ENCODE results near the gene SYNGR4.
"Not testable (repeated sequence)": the region's sequence is repeated elsewhere in the genome, so short reads cannot be mapped to it uniquely, and the experiment has no call there.

Gene SYNGR4

GRCh38 chr19:48363810-48364597 is at the start of gene SYNGR4, which contains the start of gene TMEM143:
TSS of gene SYNGR4 (plus strand) at chr19:48364367. CDS start at chr19:48365843, 1,476 bp downstream.
TSS of gene TMEM143 (minus strand) at chr19:48363940. CDS start at chr19:48363920, 20 bp downstream.
- Histone ChIP-seq H3K27ac (ENCODE audit: low read depth, low read length) (peak within 1 kb of the TSS; percentile 36; the same call in 1 of the 2 replicates), H3K4me1 (ENCODE audit: control insufficient read depth, insufficient read depth, low read length) (peaks cover 6% of the 10 kb centered on the region), H3K36me3 (ENCODE audit: control insufficient read depth, insufficient read depth, low read length) (no peaks in the 10 kb centered on the region), H3K9ac (ENCODE audit: low read length) (peak within 1 kb of the TSS; percentile 81), H3K9me3 (ENCODE audit: control insufficient read depth, insufficient read depth, low read depth, low read length) (no peaks in the 10 kb centered on the region), H3K4me3 (ENCODE audit: low read depth, low read length) (peak within 1 kb of the TSS; percentile 66), H3K27me3 (ENCODE audit: control insufficient read depth, insufficient read depth, low read length) (no peaks in the 10 kb centered on the region)

- Histone ChIP-seq H3K4me1 (ENCODE audit: control insufficient read depth, insufficient read depth, low read length) (peaks cover 19% of the 10 kb centered on the region), H3K9me3 (ENCODE audit: control insufficient read depth, insufficient read depth, low read depth, low read length) (no peaks in the 10 kb centered on the region), H3K4me3 (ENCODE audit: low read depth, low read length) (no peak overlapping the region), H3K27ac (ENCODE audit: low read depth, low read length) (no peak overlapping the region), H3K27me3 (ENCODE audit: control insufficient read depth, insufficient read depth, low read length) (no peaks in the 10 kb centered on the region), H3K36me3 (ENCODE audit: control insufficient read depth, insufficient read depth, low read length) (no peaks in the 10 kb centered on the region), H3K9ac (ENCODE audit: low read length) (no peak overlapping the region)
These were observed 48.5 kb upstream of the SYNGR4 start for GRCh38 chr19:48315712-48316111.

GRCh38 chr19:48317708-48317960 is 46.5 kb upstream of the SYNGR4 start:
- H3K36me3 ChIP-seq (ENCODE audit: control insufficient read depth, insufficient read depth, low read length); H3K27ac ChIP-seq (ENCODE audit: low read depth, low read length); H3K9ac ChIP-seq (ENCODE audit: low read length): not testable (repeated sequence)

GRCh38 chr19:48318286-48318987 is 45.7 kb upstream of the SYNGR4 start:
- peaks cover 21% of the 10 kb centered on the region for H3K4me1 ChIP-seq (ENCODE audit: control insufficient read depth, insufficient read depth, low read length)
- H3K4me3 ChIP-seq (ENCODE audit: low read depth, low read length): no peak overlapping the region
- no peak overlapping the region for H3K27ac ChIP-seq (ENCODE audit: low read depth, low read length)
- no peaks in the 10 kb centered on the region for H3K9me3 ChIP-seq (ENCODE audit: control insufficient read depth, insufficient read depth, low read depth, low read length)
- no peaks in the 10 kb centered on the region for H3K27me3 ChIP-seq (ENCODE audit: control insufficient read depth, insufficient read depth, low read length)
- no peaks in the 10 kb centered on the region for H3K36me3 ChIP-seq (ENCODE audit: control insufficient read depth, insufficient read depth, low read length)
- H3K9ac ChIP-seq (ENCODE audit: low read length): no peak overlapping the region

More at GRCh38 chr19:48317708-48317960, 46.5 kb upstream of the SYNGR4 start:
- peaks cover 21% of the 10 kb centered on the region for H3K4me1 ChIP-seq (ENCODE audit: control insufficient read depth, insufficient read depth, low read length)
- not testable (repeated sequence) for H3K4me3 ChIP-seq (ENCODE audit: low read depth, low read length); H3K27me3 ChIP-seq (ENCODE audit: control insufficient read depth, insufficient read depth, low read length); H3K9me3 ChIP-seq (ENCODE audit: control insufficient read depth, insufficient read depth, low read depth, low read length)

- no peaks in the 10 kb centered on the region for H3K36me3 ChIP-seq (ENCODE audit: control insufficient read depth, insufficient read depth, low read length)
- H3K4me1 ChIP-seq (ENCODE audit: control insufficient read depth, insufficient read depth, low read length): peaks cover 21% of the 10 kb centered on the region
- peak overlapping the region; percentile 31 for H3K9ac ChIP-seq (ENCODE audit: low read length)
- H3K9me3 ChIP-seq (ENCODE audit: control insufficient read depth, insufficient read depth, low read depth, low read length): no peaks in the 10 kb centered on the region
- H3K27ac ChIP-seq (ENCODE audit: low read depth, low read length): peak overlapping the region; percentile 53; the same call in 1 of the 2 replicates
- H3K4me3 ChIP-seq (ENCODE audit: low read depth, low read length): peak overlapping the region; percentile 60
- H3K27me3 ChIP-seq (ENCODE audit: control insufficient read depth, insufficient read depth, low read length): no peaks in the 10 kb centered on the region
These were observed 44.3 kb upstream of the SYNGR4 start for GRCh38 chr19:48319647-48320541.

- Histone ChIP-seq H3K9me3 (ENCODE audit: control insufficient read depth, insufficient read depth, low read depth, low read length) (no peaks in the 10 kb centered on the region), H3K27ac (ENCODE audit: low read depth, low read length) (peak overlapping the region; percentile 27; the same call in 1 of the 2 replicates), H3K9ac (ENCODE audit: low read length) (peak overlapping the region; percentile 63), H3K36me3 (ENCODE audit: control insufficient read depth, insufficient read depth, low read length) (no peaks in the 10 kb centered on the region), H3K4me3 (ENCODE audit: low read depth, low read length) (peak overlapping the region; percentile 60), H3K4me1 (ENCODE audit: control insufficient read depth, insufficient read depth, low read length) (peaks cover 29% of the 10 kb centered on the region), H3K27me3 (ENCODE audit: control insufficient read depth, insufficient read depth, low read length) (no peaks in the 10 kb centered on the region)
These were observed 42.9 kb upstream of the SYNGR4 start for GRCh38 chr19:48321372-48321621.

- peaks cover 29% of the 10 kb centered on the region for H3K4me1 ChIP-seq (ENCODE audit: control insufficient read depth, insufficient read depth, low read length)
- no peaks in the 10 kb centered on the region for H3K27me3 ChIP-seq (ENCODE audit: control insufficient read depth, insufficient read depth, low read length)
- no peaks in the 10 kb centered on the region for H3K9me3 ChIP-seq (ENCODE audit: control insufficient read depth, insufficient read depth, low read depth, low read length)
- H3K27ac ChIP-seq (ENCODE audit: low read depth, low read length): peak overlapping the region; percentile 27; the same call in 1 of the 2 replicates
- peak overlapping the region; percentile 63 for H3K9ac ChIP-seq (ENCODE audit: low read length)
- H3K4me3 ChIP-seq (ENCODE audit: low read depth, low read length): peak overlapping the region; percentile 60
- no peaks in the 10 kb centered on the region for H3K36me3 ChIP-seq (ENCODE audit: control insufficient read depth, insufficient read depth, low read length)
These were observed 42.3 kb upstream of the SYNGR4 start for GRCh38 chr19:48321622-48322591.

- Histone ChIP-seq H3K9ac (ENCODE audit: low read length) (peak within 1 kb of the TSS; percentile 69), H3K27me3 (ENCODE audit: control insufficient read depth, insufficient read depth, low read length) (no peaks in the 10 kb centered on the region), H3K4me1 (ENCODE audit: control insufficient read depth, insufficient read depth, low read length) (peaks cover 16% of the 10 kb centered on the region), H3K36me3 (ENCODE audit: control insufficient read depth, insufficient read depth, low read length) (peaks cover 3% of the 10 kb centered on the region; the same call in 1 of the 2 replicates), H3K4me3 (ENCODE audit: low read depth, low read length) (peak within 1 kb of the TSS; percentile 57), H3K9me3 (ENCODE audit: control insufficient read depth, insufficient read depth, low read depth, low read length) (peaks cover 11% of the 10 kb centered on the region; the same call in 1 of the 2 replicates), H3K27ac (ENCODE audit: low read depth, low read length) (peak within 1 kb of the TSS; percentile 15; the same call in 1 of the 2 replicates)
These were observed 38.8 kb upstream of the SYNGR4 start, which contains the start of gene EMP3 for GRCh38 chr19:48325265-48325910. TSS of gene EMP3 (plus strand) at chr19:48325552. CDS start at chr19:48326845, 1,293 bp downstream.

- Histone ChIP-seq H3K27me3 (ENCODE audit: control insufficient read depth, insufficient read depth, low read length) (no peaks in the 10 kb centered on the region), H3K27ac (ENCODE audit: low read depth, low read length) (no peak overlapping the region), H3K9me3 (ENCODE audit: control insufficient read depth, insufficient read depth, low read depth, low read length) (peaks cover 11% of the 10 kb centered on the region; the same call in 1 of the 2 replicates), H3K4me1 (ENCODE audit: control insufficient read depth, insufficient read depth, low read length) (peaks cover 29% of the 10 kb centered on the region), H3K36me3 (ENCODE audit: control insufficient read depth, insufficient read depth, low read length) (peaks cover 3% of the 10 kb centered on the region; the same call in 1 of the 2 replicates), H3K4me3 (ENCODE audit: low read depth, low read length) (peak overlapping the region; percentile 60), H3K9ac (ENCODE audit: low read length) (no peak overlapping the region)
These were observed 34.8 kb upstream of the SYNGR4 start for GRCh38 chr19:48329167-48329891.
